ENCODE results near the gene TLE5.
A peak's percentile ranks its signal among the peaks of the same experiment; 100 is the strongest.

Gene TLE5, protein sequence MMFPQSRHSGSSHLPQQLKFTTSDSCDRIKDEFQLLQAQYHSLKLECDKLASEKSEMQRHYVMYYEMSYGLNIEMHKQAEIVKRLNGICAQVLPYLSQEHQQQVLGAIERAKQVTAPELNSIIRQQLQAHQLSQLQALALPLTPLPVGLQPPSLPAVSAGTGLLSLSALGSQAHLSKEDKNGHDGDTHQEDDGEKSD

GRCh38 chr19:3062165-3063105, at the start of gene TLE5:
TLE5 (minus strand) TSS chr19:3062495; CDS start chr19:3062200, 295 bp downstream.
- peak; percentile 96 for DNase-seq (ENCODE audit: low spot score)

- no peak for DNase-seq (ENCODE audit: low spot score)
Measured at GRCh38 chr19:3111586-3112247, 49.4 kb upstream of the TLE5 start.

- DNase-seq (ENCODE audit: low spot score) = no peak
Measured at GRCh38 chr19:3110126-3110825, 48.0 kb upstream of the TLE5 start.

- no peak for DNase-seq (ENCODE audit: low spot score)
Measured at GRCh38 chr19:3109491-3109890, 47.2 kb upstream of the TLE5 start.

GRCh38 chr19:3108775-3109174, 46.5 kb upstream of the TLE5 start:
- peak; percentile 78 for DNase-seq (ENCODE audit: low spot score)

DNA sequence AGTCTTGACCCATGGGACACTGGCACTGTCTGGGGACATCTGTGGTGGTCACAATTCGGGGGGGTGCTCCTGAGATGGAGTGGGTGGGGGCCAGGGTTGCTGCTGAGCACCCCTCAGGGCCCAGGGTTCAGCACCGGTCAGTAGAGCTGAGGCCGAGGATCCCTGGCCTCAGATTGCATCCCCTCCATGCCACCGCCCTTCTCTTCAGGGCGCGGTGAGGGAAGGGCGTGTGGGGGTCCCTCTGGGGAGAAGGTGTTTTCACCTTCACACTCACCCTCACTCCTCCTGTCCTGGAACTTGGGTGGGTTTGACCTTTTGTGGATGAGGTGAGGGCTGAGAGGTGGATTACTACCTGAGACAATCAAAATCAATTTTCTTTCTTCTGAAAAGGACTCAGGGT, 45.4 kb upstream of the TLE5 start:
- DNase-seq (ENCODE audit: low spot score) = no peak

DNA sequence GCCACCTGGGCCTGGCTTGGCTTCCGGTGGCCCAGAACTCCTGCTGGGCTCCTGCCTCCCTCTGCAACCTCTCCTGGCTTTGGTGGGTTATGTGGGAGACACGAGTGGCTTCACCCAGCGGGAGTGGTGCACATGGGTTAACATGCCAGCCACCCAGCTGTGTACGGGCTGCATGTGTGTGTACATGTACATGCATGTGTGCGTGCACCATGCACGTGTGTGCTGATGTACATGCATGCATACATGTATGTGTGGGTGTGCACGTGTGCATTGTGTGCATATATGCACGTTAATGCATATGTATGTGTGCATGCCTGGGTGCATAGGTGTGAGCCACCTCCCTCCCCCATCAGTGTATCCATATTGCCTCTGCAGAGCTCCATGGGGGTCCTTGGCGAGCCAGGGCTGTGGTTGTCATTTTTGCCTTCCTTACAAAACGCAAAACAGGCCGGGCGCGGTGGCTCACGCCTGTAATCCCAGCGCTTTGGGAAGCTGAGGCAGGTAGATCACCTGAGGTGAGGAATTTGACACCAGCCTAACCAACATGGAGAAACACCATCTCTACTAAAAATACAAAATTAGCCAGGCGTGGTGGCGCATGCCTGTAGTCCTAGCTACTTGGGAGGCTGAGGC, 44.3 kb upstream of the TLE5 start:
- DNase-seq (ENCODE audit: low spot score) = no peak

- no peak for DNase-seq (ENCODE audit: low spot score)
Measured at GRCh38 chr19:3105641-3106508, 43.6 kb upstream of the TLE5 start.

GRCh38 chr19:3104708-3104983, 42.4 kb upstream of the TLE5 start:
- no peak for DNase-seq (ENCODE audit: low spot score)

DNA sequence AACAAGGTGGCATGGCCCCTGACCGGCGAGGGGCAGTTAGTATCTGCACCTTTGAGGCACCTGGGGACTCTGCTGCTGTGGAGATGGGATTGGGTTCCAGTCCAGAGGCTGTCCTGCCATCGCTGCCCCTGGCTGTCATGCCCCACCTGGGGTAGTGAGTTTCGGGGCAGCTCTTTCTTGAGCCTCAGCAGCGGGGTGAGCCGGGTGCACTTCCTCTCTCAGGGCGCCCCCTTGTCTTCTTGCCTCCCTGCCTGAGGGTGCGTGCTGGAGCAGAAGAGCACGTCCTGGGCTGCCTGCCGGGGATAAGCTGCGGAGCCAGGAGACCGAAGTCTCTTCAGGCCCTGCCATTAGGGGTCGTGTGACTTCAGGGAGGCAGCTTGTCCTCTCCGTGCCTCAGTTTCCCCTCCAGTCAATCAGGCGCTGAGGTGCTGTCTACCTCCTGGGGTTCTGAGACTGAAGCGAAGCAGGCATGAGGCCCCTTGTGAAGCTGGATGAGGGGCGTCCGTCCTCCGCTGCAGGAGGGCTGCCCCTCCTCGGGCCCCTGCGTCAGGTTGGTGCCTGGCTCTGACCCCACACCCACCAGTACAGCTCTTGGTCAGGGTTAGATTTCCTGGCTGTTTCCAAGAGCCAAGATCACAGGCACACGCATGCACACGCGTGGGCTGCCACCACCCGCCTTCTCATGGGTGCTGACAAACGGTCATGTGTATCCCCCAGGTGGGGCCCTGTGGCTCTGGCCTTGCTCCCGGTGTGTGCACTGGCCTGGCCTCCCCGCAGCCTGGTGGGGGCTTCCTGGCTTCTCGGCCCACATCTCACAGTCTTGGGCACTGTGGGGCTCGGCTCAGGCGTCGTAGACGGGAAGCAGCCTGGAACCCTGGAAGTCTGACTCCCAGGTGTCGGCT, 40.2 kb upstream of the TLE5 start:
- no peak for DNase-seq (ENCODE audit: low spot score)

- DNase-seq (ENCODE audit: low spot score) = no peak
Measured at GRCh38 chr19:3100747-3101730, 38.7 kb upstream of the TLE5 start.

- no peak for DNase-seq (ENCODE audit: low spot score)
Measured at GRCh38 chr19:3100331-3100730, 38.0 kb upstream of the TLE5 start.

DNA sequence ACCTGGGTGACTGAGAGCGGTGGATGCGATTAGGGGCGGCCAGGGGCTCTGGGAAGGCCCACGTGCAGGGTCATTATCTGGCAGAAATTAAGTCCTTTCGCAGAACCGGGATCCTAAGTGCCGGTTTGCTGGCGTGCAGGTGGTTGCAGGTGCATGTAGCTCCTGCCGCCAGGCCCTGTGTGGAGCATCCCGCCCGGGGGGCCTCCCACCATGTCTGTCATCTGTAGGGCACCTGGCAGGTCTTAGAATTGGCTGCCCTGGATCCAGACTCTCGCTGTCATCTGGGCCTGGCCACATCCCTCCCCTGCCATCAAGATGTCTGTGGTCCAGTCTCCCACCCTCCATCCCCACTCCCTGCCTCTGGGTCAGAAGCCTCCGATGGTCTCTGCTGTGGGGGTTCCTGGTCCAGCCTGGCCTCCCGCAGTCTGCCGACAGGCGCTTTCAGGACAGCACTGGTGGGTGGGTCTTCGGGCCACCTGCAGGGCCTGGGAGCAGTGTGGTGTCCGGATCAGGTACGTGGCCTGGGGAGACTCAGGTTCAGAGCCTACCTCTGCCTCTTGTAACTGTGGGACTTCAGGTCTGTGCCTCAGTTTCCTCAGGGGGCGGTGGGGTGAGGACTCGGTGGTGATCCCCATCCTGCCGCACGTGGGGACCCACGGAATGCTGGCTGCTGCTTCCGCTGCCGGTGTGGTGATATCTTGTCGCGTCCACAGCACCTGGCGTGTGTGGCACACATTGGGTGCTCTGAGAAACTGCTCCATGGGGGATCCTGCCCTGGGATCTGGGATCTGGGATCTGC, 37.3 kb upstream of the TLE5 start:
- DNase-seq (ENCODE audit: low spot score) = no peak

DNA sequence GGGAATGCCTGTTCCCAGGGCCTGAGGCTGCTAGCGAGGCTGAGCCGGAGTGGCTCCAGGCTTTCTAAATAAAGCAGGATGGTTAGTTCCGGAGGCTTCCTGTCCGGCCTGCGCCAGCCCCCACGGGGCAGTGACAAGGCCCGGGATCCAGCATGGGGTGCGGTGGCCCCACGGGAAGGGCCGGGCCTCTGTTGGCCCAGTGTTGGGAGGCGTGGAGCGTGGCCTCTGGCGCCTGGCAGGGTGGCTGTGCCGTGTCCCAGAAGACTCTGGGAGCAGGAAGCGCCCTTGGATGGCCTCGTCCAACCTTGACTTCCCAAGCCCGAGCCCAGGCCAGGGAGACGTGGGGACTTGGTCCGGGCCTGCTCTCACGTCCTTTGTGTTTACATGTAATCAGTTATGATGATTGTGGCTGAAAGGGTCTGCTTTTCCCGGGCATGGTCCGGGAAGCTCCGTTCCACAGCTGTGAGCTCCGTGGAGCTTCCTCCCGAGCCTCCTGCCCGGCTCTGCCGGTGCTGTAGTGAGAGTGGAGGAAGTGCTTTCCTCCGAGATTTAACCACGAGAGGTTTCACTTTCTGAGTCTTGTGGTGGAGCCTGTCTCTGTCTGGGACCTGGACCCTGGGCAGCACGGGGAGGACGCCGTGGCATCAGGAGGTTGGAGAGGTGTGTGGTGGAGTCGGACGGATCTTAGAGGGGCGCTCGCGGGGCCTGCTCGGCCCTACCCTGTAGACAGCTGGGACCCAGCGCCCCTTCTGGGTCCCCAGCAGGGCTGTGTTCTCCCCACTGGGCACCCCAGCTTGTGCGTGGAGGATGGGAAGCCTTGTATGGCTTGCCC, 36.4 kb upstream of the TLE5 start:
- peak; percentile 77 for DNase-seq (ENCODE audit: low spot score)

DNA sequence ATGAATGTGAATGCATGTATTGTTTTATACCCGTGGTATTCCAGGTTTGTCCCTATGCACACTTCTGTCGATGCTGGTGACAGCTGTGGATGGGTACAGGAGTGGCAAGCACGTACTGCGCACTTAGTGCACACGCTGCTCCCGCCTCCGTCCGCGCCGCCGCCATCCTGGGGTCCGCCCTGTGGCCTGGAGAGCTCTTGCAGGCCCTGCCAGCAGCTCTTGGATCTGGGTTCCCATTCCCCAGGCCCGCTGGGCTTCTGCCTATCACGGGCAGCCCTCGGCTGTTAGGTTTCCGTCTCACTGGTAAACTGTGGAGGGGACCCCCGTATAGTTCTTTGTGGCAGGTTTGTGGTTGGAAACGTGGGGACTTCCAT, 35.8 kb upstream of the TLE5 start:
- DNase-seq (ENCODE audit: low spot score) = peak; percentile 57

GRCh38 chr19:3097442-3097871, 35.2 kb upstream of the TLE5 start:
- DNase-seq (ENCODE audit: low spot score) = no peak

- no peak for DNase-seq (ENCODE audit: low spot score)
Measured at GRCh38 chr19:3096902-3097326, 34.6 kb upstream of the TLE5 start.
